ENCODE data around the gene ATP6V0A1.

GRCh38 chr17:42527932-42528331 is 69.3 kb downstream of the ATP6V0A1 start:
- TF ChIP-seq CTCF (IDR thresholded peaks at IDR 0.05) (no peak), ZFX (IDR thresholded peaks at IDR 0.05; ENCODE audit: borderline replicate concordance) (no peak)

All from 22Rv1 (cell line).